HG03565 (cell line): ENCODE measurements around the gene FNDC11.

Experiments used
- ATAC-seq: cut with Tn5 transposase; IDR thresholded peaks from one replicate; pipeline ENCODE4 v1.9.1; 2021; ENCODE audit warnings: mild to moderate bottlenecking, moderate library complexity; ENCODE audit not compliant: unreplicated experiment

FNDC11 gene

DNA sequence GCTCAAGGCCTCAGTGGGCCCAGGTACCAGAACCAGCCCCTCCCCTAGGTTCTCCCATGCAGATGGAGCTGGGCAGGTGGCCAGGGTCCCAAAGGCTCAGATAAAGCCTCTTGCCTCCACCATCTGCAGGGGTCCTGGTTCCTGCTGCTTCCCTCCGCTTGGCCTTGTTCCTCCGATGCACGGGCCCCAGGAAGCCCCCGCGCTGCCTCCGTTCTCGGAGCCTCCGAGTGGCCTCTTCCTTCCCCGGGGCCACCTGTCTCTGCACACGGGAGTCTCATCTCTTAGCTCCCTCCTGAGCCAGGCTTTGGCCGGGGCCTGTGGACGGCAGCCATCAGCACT lies 14.9 kb upstream of the FNDC11 start:
- no peak for ATAC-seq

DNA sequence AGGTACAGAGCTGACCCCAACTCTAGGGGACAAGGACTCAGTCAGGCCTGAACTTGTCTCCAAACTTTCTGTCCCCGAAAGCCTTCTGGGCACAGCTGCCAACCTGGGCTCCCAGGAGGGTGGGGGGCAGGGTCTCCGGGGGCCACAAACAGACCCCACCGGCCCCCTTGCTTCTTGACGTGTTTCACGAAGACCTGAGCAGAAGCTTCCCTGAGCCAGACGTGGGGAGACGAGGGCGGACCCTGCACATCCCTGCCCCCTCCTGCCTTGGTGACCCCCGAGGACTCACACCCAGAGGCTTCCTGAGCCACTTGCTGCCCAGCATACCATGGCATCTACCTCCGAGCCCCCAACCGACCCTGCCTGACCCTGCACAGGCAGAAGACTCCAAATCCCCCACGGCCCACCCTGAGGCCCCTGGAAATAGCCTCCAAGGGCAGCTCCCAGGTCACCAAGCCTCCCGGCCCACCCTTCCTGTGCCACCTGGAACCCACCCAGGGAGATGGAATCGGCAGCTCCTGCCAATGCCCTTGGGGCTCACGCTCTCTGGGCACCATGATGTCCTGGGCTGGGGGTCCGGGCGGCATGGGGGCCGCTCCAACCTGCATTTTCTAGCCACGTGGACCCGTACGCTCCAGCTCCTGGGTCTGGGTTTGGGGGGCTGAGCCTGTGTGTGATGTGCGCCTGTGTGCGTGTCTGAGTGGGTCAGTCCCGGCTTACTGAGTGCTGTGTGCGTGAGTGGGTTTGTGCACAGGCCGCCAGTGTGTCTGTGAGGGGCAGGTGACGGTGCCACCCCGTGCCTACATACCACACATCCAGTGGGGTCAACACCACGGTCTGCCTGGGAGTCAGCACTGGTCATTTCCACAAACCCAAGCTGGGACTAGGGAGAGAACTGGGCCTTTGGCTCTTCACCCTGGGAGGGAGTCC lies 14.3 kb upstream of the FNDC11 start:
- ATAC-seq: no peak

DNA sequence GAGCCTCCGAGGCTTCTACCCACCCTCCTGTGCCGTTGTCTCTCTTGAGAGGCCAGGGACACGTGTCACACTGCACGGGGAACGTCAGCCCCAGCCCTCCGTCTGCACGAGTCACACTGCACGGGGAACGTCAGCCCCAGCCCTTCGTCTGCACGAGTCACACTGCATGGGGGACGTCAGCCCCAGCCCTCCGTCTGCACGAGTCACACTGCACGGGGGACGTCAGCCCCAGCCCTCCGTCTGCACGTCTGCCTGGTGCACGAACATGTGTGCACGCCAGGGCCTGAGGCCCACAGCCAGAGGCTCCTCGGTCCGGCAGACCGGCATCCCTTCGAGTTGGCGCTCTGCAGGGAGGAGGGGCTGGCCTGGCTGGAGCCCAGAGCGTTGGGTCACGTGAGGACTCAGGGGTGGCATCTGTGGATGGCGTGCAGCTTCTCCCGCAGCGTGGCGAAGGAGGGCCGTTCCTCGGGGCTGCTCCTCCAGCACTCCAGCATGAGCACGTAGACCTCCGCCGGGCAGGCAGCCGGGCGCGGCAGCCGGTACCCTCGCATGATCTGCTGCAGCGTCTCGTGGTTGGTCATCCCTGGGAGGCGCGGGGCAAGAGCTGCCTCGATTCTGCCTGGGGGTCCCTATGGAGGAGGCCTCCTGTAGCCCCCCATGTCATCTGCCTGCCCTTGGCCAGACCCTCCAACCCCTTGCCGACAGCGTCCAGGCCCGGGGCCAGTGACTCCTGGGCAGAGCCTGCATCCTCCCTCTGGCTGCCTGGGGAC lies 13.4 kb upstream of the FNDC11 start:
- no peak for ATAC-seq

DNA sequence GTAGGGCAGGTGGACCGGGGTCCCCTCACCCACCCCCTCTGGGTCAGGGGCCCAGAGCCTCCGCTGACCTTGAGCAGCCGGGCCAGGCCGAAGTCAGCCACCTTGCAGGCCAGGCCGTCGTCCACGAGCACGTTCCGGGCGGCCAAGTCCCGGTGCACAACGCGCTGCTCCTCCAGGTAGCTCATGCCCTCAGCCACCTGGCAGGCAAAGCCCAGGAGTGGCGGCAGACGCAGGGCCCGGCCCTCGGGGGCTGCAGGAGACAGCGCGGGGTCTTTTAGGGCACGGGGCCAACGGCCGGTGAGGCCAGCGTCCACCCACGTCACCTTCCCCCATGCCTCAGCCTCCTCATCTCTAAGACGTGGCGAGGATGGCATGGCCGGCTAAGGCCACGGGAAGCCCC lies 12.6 kb upstream of the FNDC11 start:
- ATAC-seq: no peak

DNA sequence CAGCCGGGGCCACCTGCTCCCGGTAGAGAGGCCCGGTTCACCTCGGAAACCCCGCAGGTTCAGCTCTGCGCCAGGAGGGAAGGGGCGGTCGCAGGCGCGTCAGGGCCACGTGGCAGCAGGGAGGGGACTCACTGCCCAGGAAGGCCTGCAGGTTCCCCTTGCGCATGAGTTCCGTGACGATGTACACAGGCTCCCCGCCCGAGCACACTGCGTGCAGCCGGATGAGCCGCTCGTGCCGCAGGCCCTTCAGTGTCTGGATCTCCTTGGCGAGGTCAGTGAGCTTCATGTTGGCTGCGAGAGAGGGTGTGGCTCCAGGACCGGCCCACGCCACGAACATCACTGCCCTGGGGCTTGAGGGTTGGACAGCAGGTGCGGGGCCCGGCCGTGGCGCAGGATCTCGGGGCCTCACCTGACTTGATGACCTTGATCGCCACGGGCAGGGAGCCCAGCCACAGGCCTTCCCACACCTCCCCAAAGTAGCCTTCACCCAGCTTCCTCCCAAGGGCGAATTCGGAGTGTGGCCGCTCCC lies 11.9 kb upstream of the FNDC11 start:
- no peak for ATAC-seq

DNA sequence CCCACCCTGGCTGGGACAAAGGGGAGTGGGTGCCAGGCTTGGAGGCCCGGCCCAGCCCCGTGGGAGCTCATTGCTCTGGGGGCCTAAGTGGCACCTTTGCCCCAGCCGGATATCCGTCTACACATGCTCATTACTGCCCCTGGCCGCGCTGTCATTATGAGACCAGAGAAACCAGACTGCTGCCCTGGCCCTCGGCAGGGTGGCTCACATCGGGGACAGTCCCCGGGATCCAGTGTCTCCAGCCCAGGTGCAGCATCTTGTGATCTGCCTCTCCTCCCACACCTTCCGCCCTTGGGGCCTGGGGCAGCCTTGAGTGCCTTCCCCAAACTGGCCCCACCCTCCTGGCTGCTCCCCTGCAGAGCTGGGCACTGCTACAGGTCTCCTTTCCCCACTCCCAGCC lies 11.3 kb upstream of the FNDC11 start:
- ATAC-seq: no peak

DNA sequence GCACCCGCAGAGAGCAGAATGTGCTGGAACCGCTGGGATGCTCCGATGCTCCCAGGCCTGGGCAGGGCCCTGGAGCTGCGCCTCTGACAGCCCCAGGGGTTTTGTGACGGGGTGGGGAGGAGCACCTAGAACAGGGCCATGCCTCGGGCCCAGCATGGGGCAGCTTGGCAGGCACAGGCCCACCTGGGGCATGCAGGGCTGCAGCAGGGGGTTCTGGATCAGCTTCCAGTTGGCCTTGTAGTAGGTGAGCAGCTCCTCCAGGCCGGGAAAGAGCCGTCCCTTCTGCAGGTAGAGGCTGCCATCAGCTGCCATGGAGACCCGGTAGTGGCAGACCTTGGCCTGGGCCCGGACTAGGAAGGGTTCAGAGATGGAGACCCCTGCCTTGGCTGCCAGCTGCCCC lies 10.8 kb upstream of the FNDC11 start:
- ATAC-seq: no peak

DNA sequence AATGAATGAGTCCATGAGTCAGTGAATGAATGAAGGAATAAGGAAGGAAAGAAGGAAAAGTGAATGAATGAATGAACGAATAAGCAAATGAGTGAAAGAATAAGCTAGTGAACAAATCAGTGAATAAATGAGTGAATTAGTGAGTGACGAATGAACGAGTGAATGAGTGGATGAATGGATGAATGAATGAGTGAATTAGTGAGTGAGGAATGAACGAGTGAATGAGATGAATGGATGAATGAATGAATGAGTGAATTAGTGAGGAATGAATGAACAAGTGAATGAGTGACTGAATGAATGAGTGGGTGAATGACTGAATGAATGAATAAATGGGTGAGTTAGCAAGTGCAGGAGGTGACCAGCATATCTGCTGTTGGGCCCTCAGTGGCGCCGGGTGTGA lies 10.2 kb upstream of the FNDC11 start:
- ATAC-seq: no peak

DNA sequence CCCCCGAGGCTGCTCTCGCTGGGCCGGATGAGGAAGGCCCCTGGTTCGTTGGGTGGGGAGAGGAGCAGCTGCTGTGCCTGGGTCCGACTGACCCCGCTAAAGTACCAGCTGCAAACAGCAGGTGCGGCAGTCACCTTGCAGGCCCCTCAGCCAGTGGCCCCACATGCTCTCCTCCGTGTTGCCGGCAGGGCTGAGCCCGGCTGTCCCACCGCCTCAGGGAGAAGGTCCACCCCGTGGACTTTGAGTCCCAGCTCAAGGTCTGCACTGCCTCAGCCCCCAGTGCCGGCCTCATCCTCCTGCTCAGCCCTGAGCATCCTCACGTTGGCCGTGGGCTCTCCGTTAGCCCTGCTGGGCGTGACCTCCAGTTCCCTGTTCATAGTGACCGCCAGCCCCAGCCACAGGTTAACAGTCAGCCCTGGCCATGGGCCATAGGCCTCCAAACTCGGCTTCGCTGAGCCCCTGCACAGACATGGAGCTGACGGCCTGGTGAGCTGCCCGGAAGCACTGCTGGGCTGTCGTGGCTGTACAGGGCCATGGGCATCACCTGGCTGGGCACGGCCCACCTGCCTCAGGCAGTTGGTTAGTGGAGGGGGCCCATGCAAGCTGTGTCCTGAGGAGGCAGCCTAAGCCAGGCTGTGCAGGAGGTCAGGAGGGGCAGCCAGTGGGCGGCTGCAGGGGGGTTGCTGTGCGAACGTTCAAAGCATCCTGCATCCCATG lies 9.6 kb upstream of the FNDC11 start:
- ATAC-seq: no peak

DNA sequence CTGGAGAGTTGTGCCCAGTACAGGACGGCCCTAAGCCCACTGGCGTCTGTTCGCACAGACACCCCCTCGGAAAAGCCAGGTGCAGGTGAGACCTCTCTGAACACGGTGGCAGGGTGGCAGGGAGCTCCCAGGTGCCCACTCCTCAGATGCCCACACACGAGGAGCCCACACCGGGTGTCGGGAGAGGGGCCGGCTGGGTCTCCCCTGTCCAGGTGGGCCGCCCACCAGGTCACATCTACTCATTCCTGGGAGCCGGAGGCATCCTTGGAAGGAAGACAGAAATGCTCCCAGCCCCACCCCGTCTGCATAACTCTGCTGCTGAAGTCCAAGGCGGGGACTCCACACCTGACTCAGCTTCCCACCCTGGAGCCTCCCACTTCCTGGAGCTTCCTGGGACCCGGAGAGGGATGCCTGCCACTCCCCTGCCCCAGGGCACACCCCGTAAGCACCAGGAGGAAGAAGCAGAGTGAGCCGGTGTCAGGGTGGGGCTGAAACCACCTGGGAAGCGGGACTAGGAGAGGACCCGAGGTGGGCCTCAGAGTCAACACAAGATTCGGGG lies 8.9 kb upstream of the FNDC11 start:
- ATAC-seq: no peak

DNA sequence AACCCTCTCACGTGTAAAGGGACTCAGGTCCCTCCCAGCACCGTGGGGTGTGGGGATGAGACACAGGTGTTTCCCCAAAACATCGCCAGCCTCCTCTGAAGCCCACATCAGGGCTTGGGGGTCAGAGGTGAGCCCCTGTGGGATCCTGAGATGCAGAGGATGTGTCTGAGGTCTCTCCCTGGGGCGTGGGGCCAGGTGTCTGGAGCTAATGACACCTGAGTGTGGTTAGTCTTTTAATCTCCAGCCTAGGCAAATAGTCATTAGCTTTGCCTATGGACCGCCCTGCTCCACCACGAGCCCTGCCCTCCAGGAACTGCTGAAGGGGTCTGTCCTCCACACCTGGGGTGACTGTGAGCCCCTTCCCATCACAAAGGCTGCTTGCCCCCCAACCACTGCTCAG lies 8.1 kb upstream of the FNDC11 start:
- no peak for ATAC-seq

DNA sequence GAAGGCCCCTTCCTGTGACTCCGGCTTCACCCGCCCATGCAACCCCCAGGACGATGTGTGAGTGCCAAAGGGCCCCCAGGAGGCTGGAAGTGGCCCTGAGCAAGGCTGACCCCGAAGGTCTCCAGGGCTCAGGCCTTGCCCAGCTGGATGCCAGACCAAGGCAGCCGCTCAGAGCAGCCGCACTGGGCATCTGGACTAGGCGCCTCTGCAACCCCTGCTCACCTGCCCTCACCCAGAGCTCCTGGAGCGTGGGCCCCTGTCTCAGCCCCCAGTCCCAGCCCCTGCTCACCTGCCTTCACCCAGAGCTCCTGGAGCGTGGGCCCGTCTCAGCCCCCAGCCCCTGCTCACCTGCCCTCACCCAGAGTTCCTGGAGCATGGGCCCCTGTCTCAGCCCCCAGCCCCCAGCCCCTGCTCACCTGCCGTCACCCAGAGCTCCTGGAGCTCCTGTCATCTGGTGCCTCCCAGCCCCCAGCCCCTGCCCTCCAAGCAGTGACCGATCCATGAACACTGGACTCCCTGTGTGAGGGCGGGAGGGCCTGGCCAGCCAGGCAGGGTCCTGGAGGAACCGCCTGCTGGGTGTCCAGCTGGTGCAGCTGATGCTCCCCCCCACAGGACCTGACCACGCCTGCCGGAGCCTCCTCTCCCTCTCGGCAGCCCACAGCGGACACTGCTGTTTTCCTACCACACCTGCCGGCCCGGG lies 7.6 kb upstream of the FNDC11 start:
- ATAC-seq: no peak

DNA sequence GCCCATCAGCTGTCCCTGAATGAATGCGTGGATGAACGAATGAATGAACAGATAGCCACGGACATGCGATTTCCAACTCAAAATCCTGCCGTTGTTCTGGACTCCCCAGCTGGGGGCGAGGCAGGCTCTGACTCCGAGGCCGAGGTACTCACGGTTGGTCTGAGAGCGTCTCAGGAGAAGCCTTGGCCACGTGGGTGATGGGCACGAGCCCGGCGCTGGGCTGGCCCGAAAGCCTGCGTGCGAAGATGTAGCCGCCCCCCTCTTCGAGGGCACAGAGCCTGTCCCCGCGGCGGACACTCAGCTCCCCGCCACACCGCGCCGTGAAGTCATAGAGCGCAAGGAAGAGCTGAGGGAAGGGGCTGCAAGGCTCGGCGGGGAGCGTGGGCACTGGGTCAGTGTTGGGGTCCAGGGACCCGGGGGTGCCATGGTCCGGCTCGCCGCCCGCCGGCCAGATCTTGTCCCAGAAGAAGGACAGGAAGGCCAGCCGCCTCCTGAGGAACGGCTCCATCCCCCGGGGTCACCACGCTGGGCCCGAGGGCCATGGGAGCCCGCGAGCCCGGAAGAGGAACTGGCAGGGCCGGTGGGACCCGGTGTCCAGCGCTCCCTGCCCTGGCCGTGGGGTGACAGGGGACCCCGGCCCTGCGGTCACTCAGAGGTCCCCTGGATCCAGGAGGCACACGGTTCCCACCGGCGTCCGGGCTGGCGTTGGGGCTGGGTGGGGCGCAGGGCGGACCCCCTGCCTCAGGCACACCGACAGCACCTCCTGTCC lies 6.8 kb upstream of the FNDC11 start:
- ATAC-seq: no peak

DNA sequence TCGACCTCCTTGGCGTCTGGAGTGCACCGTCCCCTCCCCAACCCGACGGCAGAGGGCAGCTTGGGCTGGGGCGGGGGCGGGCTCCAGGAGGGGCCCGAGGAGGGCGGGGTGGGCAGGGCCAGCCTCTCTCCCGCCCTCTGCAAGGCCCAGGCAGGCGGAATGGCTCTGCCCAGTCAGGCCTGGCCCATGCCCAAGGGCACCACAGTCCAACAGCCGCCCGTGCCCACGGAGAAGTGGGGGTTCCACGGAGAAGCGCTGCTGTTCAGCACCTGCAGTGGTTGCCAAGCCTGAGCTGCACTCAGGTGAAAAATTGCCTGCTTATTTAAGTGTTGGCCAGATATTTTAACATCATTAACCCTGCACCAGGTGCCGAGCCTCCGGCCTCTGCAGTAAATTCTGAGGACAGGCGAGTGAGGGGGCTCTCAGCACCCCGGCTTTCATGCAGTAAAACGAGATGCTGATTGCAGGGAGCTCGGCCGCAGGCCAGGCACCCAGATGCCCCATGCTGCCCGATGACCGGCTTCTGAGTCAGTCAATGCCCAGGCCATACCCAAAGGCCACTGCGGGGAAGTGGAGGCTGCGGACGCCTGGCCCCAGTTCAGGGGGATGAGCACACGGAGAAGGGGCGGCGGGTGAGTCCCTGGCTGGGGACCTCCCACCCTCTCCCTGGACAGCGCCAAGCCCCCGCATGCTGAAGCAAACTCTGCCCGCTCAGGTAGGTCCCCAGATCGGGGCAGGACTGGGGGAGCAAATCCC lies 6.1 kb upstream of the FNDC11 start, which contains the start of gene SRMS:
Gene SRMS (minus strand): TSS at position 25 of the 756 bp plus-strand sequence. CDS start 286 bp downstream, outside the sequence.
- no peak for ATAC-seq

DNA sequence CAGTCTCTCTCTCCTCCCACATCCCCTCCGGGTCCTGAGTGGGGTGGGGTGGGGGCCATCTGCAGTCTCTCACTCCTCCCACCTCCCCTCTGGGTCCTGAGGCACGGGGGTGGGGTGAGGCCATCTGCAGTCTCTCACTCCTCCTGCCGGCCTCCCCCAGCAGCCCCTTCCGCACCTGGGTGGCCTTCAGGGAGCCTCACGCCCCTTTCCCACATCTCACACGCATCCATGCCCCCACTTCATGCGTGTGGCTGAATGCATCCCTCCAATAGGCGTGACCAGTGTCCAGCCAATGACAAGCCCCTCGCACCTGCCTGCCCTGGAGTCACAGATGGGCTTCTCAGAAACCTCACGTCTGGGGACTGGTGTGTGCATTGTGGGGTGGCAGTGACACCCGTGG lies 5.4 kb upstream of the FNDC11 start:
- ATAC-seq: no peak

DNA sequence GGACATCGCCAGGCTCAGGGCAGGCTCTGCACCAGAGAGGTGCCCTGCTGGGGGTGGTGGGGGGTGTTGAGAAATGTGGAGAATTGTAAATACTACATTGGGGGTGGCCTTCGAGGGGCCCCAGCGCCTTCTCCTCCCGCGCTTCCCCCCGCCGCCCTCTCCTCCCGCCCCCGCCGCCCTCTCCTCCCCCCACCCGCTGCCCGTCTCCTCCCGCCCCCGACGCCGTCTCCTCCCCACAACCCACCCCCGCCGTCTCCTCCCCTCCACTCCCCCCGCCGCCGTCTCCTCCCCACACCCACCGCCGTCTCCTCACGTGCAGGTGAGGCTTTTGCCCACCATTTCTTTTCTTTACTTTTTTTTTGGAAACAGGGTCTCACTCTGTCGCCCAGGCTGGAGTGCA lies 4.9 kb upstream of the FNDC11 start:
- ATAC-seq: no peak

DNA sequence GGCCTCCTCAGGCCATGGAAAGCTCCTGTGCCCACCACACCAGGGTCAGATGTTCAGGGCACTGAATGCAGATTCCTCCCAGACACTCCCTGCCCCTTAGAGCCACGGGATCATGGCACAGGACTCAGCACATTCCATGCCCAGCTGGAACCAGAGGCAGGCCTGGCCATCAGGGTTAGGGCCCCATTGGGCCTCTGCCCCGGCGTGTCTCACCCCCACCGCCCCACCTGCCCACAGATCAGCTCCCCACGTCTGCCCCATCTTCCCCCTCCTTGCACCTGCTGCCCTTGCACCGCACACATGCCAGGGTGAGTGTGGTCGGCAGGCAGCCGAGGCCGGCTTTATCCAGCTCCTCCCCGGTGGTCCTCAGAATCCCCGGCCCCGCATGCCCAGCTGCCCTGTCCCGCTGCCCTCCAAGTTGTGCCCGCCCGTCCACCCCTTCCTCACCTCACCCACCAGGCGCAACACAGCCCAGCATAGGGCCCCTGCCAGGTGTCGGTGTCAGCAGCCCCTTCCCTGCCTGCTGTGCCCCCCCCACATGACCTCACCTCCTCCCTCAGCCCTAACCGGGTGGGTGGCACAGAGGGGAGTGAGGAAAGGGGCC lies 4.2 kb upstream of the FNDC11 start:
- ATAC-seq: no peak

DNA sequence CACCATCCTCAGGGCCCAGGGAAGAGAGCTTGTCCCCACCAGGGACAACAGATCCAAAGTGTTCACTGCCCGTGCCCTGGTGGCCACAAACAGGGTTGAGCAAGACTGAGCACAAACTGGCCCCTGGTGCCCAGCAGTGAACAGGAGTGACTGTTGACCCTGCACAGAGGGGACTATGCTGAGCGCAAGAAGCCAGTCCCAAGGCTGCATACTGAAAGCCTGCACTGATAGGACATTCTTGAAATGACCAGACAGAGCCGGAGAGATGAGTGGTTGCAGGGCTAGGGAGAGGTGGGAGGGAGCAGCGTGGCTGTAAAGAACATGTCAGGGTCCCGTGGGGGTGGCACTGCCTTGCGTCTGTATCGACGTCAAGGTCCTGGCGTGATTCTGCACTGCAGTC lies 2.9 kb upstream of the FNDC11 start:
- ATAC-seq: no peak
